HCT116 (cell line): ENCODE results near the gene GAL3ST3.

Source experiments
- EZH2 ChIP-seq: fragments of 200-600 bp; sonication (generic); IDR thresholded peaks from 2 replicates; pipeline ENCODE4 v1.6.1; 2017; ENCODE audit warnings: antibody characterized with exemption, mixed run types
- POLR2A ChIP-seq: IDR thresholded peaks from 2 replicates; pipeline ENCODE4 v1.7.0; 2011; ENCODE audit warnings: borderline replicate concordance; ENCODE audit not compliant: insufficient read depth, insufficient read length; ENCODE audit errors: extremely low read depth
- TF ChIP-seq, protein P1 (sequence below), 3 experiments: fragments of 200-600 bp in 1 of 3; sonication (generic) in 1 of 3; IDR thresholded peaks in 2 of 3; conservative IDR thresholded peaks in 1 of 3; 2 replicates each; pipeline ENCODE4 v1.5.1; 2012 to 2017; ENCODE audit warnings: low read depth in 2 of 3, low read length in 2 of 3, antibody characterized with exemption in 1 of 3, borderline replicate concordance in 1 of 3, control low read depth in 1 of 3, mild to moderate bottlenecking in 1 of 3, mixed read lengths in 1 of 3, mixed run types in 1 of 3, moderate library complexity in 1 of 3; ENCODE audit not compliant: insufficient read depth in 1 of 3

DNA sequence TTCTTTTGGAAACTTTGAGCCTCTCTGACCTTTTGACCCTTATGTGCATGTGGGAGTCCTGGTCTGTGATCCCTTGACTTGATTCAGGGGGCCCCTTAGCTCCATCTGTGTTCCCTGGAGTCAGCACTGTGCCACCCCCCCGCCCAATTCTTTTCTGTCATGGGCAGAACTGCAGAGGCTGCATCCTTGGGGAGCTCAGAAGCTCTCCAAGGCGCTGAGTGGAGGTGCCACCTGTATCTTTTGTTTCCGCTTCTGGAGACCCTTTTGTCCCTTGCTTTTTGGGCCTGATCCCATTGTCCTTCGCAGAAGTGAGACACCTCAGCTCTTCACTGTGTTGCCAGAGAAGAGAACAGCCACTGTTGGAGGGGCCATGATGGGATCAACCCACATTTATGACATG, 18.7 kb upstream of the GAL3ST3 start:
- TF ChIP-seq EZH2 (no peak), POLR2A (no peak)
- TF ChIP-seq, protein P1, sequence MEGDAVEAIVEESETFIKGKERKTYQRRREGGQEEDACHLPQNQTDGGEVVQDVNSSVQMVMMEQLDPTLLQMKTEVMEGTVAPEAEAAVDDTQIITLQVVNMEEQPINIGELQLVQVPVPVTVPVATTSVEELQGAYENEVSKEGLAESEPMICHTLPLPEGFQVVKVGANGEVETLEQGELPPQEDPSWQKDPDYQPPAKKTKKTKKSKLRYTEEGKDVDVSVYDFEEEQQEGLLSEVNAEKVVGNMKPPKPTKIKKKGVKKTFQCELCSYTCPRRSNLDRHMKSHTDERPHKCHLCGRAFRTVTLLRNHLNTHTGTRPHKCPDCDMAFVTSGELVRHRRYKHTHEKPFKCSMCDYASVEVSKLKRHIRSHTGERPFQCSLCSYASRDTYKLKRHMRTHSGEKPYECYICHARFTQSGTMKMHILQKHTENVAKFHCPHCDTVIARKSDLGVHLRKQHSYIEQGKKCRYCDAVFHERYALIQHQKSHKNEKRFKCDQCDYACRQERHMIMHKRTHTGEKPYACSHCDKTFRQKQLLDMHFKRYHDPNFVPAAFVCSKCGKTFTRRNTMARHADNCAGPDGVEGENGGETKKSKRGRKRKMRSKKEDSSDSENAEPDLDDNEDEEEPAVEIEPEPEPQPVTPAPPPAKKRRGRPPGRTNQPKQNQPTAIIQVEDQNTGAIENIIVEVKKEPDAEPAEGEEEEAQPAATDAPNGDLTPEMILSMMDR (IDR thresholded peaks at IDR 0.05 in 2 of 3, conservative IDR thresholded peaks at IDR 0.05 in 1 of 3; ENCODE audit: borderline replicate concordance in 1 of 3, insufficient read depth in 1 of 3, low read depth in 2 of 3, low read length in 2 of 3), result no peak
